Heart left ventricle (tissue), 16 donors: ENCODE data around the gene PLCB2. TPM values are rescaled to one million over a fixed set of nuclear protein-coding genes. Genes with fewer than 3 reads are reported as not detected.

Experiments used
- ATAC-seq, 4 donors: fragments of 200-7000 bp; cut with Tn5 transposase; one replicate each; pipeline ENCODE4 v1.9.1; 2020 to 2022; ENCODE audit warnings: moderate library complexity in 4 of 4, mild to moderate bottlenecking in 3 of 4, moderate number of reproducible peaks in 1 of 4
- DNase-seq, 5 donors: peaks; one replicate each; pipeline ENCODE4 v3.0.0-alpha.2; 2020
- H3K27ac ChIP-seq, 12 donors: fragments of 200-600 bp; sonication (generic) in 4 of 12; one replicate each; pipeline versions ENCODE4 v1.5.0 to v1.8.0; 2016 to 2022; ENCODE audit warnings: mild to moderate bottlenecking in 2 of 12
- H3K27me3 ChIP-seq, 9 donors: fragments of 200-600 bp; sonication (generic) in 2 of 9; one replicate each; pipeline versions ENCODE4 v1.5.1 to v1.8.0; 2016 to 2022; ENCODE audit warnings: mild to moderate bottlenecking in 3 of 9
- H3K36me3 ChIP-seq, 9 donors: fragments of 200-600 bp; sonication (generic) in 2 of 9; one replicate each; pipeline versions ENCODE4 v1.5.0 to v1.8.0; 2018 to 2022; ENCODE audit warnings: mild to moderate bottlenecking in 2 of 9
- H3K4me1 ChIP-seq, 12 donors: fragments of 200-600 bp; sonication (generic) in 4 of 12; one replicate each; pipeline versions ENCODE4 v1.5.0 to v1.8.0; 2016 to 2022; ENCODE audit warnings: mild to moderate bottlenecking in 3 of 12
- H3K4me3 ChIP-seq, 12 donors: fragments of 200-600 bp; sonication (generic) in 4 of 12; one replicate each; pipeline versions ENCODE4 v1.5.0 to v1.8.0; 2017 to 2022; ENCODE audit warnings: mild to moderate bottlenecking in 9 of 12, moderate library complexity in 4 of 12
- H3K9me3 ChIP-seq, 12 donors: fragments of 200-600 bp; sonication (generic) in 4 of 12; one replicate each; pipeline versions ENCODE4 v1.5.0 to v1.8.0; 2016 to 2022; ENCODE audit warnings: mild to moderate bottlenecking in 1 of 12
- POLR2A ChIP-seq, 2 donors: fragments of 450-650 bp; IDR thresholded peaks; one replicate each; pipeline ENCODE4 v1.6.1; 2017; ENCODE audit warnings: antibody characterized with exemption in 2 of 2, mild to moderate bottlenecking in 2 of 2, moderate library complexity in 2 of 2
- WGBS, 4 donors: extraction: QIAGEN DNeasy Blood & Tissue Kit in 2 of 4; methylation state at CpG; one replicate each; pipeline versions ENCODE4 v1.1.5 to v1.1.7; 2013 to 2018; 5-methylcytosine and 5-hydroxymethylcytosine counted together
- intact Hi-C, 10 donors: fragments of 100-400 bp; cut with DNase I; formaldehyde crosslinking; loops; one replicate each; pipeline versions ENCODE4 v1.11.1 to v1.14.2; 2022
- polyA plus RNA-seq, 2 donors: library from polyadenylated mRNA; stranded (reverse); fragments of 200-250 nt; gene quantifications; one replicate each; pipeline ENCODE4 v1.2.3, GENCODE V29; 2013
- total RNA-seq, 9 donors: library from RNA; depleted of rRNA in 2 of 9; stranded (reverse); fragments of >200 nt in 2 of 9; fragmentation: NEBNext Ultra II Directional in 3 of 9; extraction: Animal tissue kit (Norgen Biotek cat#: 25700) in 3 of 9; gene quantifications; one replicate each; pipeline versions ENCODE4 v1.1.0 to v1.2.4, GENCODE V29; 2016 to 2023
- TF ChIP-seq, protein P1 (sequence below), 12 donors: fragments of 200-600 bp; sonication (generic) in 4 of 12; IDR thresholded peaks; one replicate each; pipeline versions ENCODE4 v1.5.0 to v1.8.0; 2018 to 2022; ENCODE audit warnings: antibody characterized with exemption in 12 of 12, mild to moderate bottlenecking in 5 of 12
- donor health status: ischemic (EF 13 %, LVEDD 7.1; RV severe dilation, severe dysfunction).
- donor health status: healthy with polysubstance abuse.
- donor health status: DM: no; HTN: yes; CAD: no.
- donor health status: DM: no; HTN: no; CAD: no.
- donor health status: ischemic (EF 25% LVEDD 6.9; RV normal size, moderate dysfunction).
- donor health status: ischemic (EF 25% LVEDD 5.7; RV mildly dilated, moderate dysfunction).
- donor health status: healthy.
- donor health status: DM: yes; HTN: yes; CAD: no.
- donor health status: ischemic (EF 35%, LVEDD 5.7; RV mildly dilated, moderate dysfunction).
- donor health status: nonischemic (EF 11% LVEDD 7.7; RV severe dilation, severe dysfunction).
- donor health status: DM: yes; HTN: yes; CAD: no.
- donor health status: PGD.
- donor health status: ischemic (EF 29% LVEDD 5.4; RV normal size, mild dysfunction).
- donor health status: nonischemic (EF 23%, LVEDD 6.1; RV moderate dilation, normal function).

PLCB2 gene
- total and polyA plus RNA-seq, 11 donors, result 1.6 to 46.2 (median 4.8) TPM

- peak in 4 of 5 donors; percentile 52 to 84 (median 66) for DNase-seq
- ATAC-seq, result peak; percentile 40 to 67 (median 60)
- no peaks in the 10 kb centered on the region for H3K27me3 ChIP-seq
- peaks cover 4 to 100% (median 82%) of the 10 kb centered on the region in 12 donors for H3K4me1 ChIP-seq
- H3K27ac ChIP-seq, result peak overlapping the region in 11 of 12 donors; percentile 52 to 99 (median 69)
- H3K36me3 ChIP-seq, result peaks cover 0 to 13% (median 2%) of the 10 kb centered on the region in 9 donors
- no peak for TF ChIP-seq POLR2A (IDR thresholded peaks at IDR 0.05)
- TF ChIP-seq, protein P1, sequence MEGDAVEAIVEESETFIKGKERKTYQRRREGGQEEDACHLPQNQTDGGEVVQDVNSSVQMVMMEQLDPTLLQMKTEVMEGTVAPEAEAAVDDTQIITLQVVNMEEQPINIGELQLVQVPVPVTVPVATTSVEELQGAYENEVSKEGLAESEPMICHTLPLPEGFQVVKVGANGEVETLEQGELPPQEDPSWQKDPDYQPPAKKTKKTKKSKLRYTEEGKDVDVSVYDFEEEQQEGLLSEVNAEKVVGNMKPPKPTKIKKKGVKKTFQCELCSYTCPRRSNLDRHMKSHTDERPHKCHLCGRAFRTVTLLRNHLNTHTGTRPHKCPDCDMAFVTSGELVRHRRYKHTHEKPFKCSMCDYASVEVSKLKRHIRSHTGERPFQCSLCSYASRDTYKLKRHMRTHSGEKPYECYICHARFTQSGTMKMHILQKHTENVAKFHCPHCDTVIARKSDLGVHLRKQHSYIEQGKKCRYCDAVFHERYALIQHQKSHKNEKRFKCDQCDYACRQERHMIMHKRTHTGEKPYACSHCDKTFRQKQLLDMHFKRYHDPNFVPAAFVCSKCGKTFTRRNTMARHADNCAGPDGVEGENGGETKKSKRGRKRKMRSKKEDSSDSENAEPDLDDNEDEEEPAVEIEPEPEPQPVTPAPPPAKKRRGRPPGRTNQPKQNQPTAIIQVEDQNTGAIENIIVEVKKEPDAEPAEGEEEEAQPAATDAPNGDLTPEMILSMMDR (IDR thresholded peaks at IDR 0.05), result no peak
- H3K9me3 ChIP-seq, result no peaks in the 10 kb centered on the region
- 37 to 50% (median 47%) methylated on average over 5 of the region's 5 CpGs for WGBS, 4 donors
- intact Hi-C loops, result no loop called here
- no peak overlapping the region for H3K4me3 ChIP-seq
Measured at GRCh38 chr15:40330368-40330836, 22.7 kb upstream of the PLCB2 start.

DNA sequence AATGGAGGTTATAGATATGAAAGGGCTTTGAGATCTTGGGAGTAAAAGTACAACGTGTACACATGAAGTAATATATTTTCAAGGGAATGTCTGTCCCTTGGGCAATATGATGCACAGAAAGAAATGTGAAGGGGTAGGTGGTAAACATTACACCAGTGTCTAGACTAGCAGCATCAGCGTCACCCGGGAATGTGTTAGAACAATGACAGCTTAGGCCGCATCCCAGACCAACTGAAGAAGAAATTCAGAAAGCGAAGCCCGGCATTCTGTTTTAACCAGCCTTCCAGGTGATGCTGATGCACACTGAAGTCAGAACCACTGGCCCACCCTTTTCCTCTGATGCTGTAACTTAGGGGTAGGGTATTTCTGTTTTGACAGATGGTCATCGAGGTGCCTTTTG, 22.1 kb upstream of the PLCB2 start:
- Histone ChIP-seq H3K36me3 (peaks cover 0 to 13% (median 0%) of the 10 kb centered on the region in 9 donors), H3K4me1 (peaks cover 4 to 100% (median 82%) of the 10 kb centered on the region in 12 donors), H3K27me3 (no peaks in the 10 kb centered on the region), H3K27ac (peak overlapping the region in 11 of 12 donors; percentile 52 to 99 (median 69)), H3K4me3 (no peak overlapping the region), H3K9me3 (no peaks in the 10 kb centered on the region)
- ATAC-seq, result no peak
- no peak for DNase-seq
- intact Hi-C loops, result loop anchor here in 1 of 10 donors (5.0 kb wide), 1 partner anchor 37 kb away; no protein-coding TSS in a partner anchor
- no peak for TF ChIP-seq POLR2A (IDR thresholded peaks at IDR 0.05)
- TF ChIP-seq, protein P1 (IDR thresholded peaks at IDR 0.05), result no peak
- WGBS, 4 donors, result 75 to 84% (median 79%) methylated on average over 7 of the region's 7 CpGs

GRCh38 chr15:40328751-40329150, 21.0 kb upstream of the PLCB2 start:
- Histone ChIP-seq H3K27ac (peak overlapping the region in 4 of 12 donors; percentile 46 to 99 (median 59)), H3K4me1 (peaks cover 4 to 94% (median 73%) of the 10 kb centered on the region in 12 donors), H3K27me3 (no peaks in the 10 kb centered on the region), H3K9me3 (no peaks in the 10 kb centered on the region), H3K36me3 (peaks cover 0 to 13% (median 0%) of the 10 kb centered on the region in 9 donors), H3K4me3 (no peak overlapping the region)
- 72 to 80% (median 75%) methylated on average over 5 of the region's 5 CpGs for WGBS, 4 donors
- intact Hi-C loops, result loop anchor here in 1 of 10 donors (5.0 kb wide), 1 partner anchor 39 kb away; no protein-coding TSS in a partner anchor
- no peak for TF ChIP-seq POLR2A (IDR thresholded peaks at IDR 0.05)
- TF ChIP-seq, protein P1 (IDR thresholded peaks at IDR 0.05), result no peak
- no peak for ATAC-seq
- DNase-seq, result peak in 1 of 5 donors; percentile 1

GRCh38 chr15:40328176-40328575, 20.4 kb upstream of the PLCB2 start:
- H3K4me1 ChIP-seq, result peaks cover 4 to 88% (median 70%) of the 10 kb centered on the region in 12 donors
- no peaks in the 10 kb centered on the region for H3K27me3 ChIP-seq
- no peak for DNase-seq
- peak overlapping the region in 7 of 12 donors; percentile 8 to 99 (median 46) for H3K27ac ChIP-seq
- H3K36me3 ChIP-seq, result peaks cover 0 to 13% (median 0%) of the 10 kb centered on the region in 9 donors
- 34 to 48% (median 40%) methylated on average over 3 of the region's 3 CpGs for WGBS, 4 donors
- no peak for ATAC-seq
- TF ChIP-seq, protein P1 (IDR thresholded peaks at IDR 0.05), result no peak
- TF ChIP-seq POLR2A (IDR thresholded peaks at IDR 0.05), result no peak
- no peak overlapping the region for H3K4me3 ChIP-seq
- intact Hi-C loops, result loop anchor here in 1 of 10 donors (5.0 kb wide), 1 partner anchor 39 kb away; no protein-coding TSS in a partner anchor
- H3K9me3 ChIP-seq, result no peaks in the 10 kb centered on the region
